WTC11 (cell line): Measurements from ENCODE around the gene FMOD.

Experiments
- ARID4B ChIP-seq: sonication (generic); formaldehyde crosslinking; IDR thresholded peaks from 2 replicates; pipeline ENCODE4 v1.8.0; 2023; ENCODE audit warnings: missing genetic modification reagents, mild to moderate bottlenecking, borderline replicate concordance
- ATF1 ChIP-seq: sonication (generic); formaldehyde crosslinking; IDR thresholded peaks from 2 replicates; pipeline ENCODE4 v1.8.1; 2023; ENCODE audit warnings: mild to moderate bottlenecking, moderate library complexity, missing genetic modification reagents
- CTCF ChIP-seq: fragments of 200-600 bp; IDR thresholded peaks from 2 replicates; pipeline ENCODE4 v1.8.0; 2022; ENCODE audit warnings: antibody characterized with exemption
- GTF2I ChIP-seq: fragments of 250-450 bp; sonication (Bioruptor Pico); conservative IDR thresholded peaks from 2 replicates; pipeline ENCODE4 v1.4.0; 2021; ENCODE audit warnings: mild to moderate bottlenecking
- JUN ChIP-seq: sonication (generic); formaldehyde crosslinking; IDR thresholded peaks from 2 replicates; pipeline ENCODE4 v1.8.0; 2023; ENCODE audit warnings: mild to moderate bottlenecking, missing genetic modification reagents
- TEAD4 ChIP-seq: sonication (generic); formaldehyde crosslinking; IDR thresholded peaks from 2 replicates; pipeline ENCODE4 v1.8.0; 2022; ENCODE audit warnings: mild to moderate bottlenecking, missing genetic modification reagents
- ZNF232 ChIP-seq: sonication (generic); formaldehyde crosslinking; IDR thresholded peaks from 2 replicates; pipeline ENCODE4 v1.8.0; 2022; ENCODE audit warnings: mild to moderate bottlenecking, missing genetic modification reagents
- ZNF281 ChIP-seq: sonication (generic); formaldehyde crosslinking; IDR thresholded peaks from 2 replicates; pipeline ENCODE4 v1.8.0; 2023; ENCODE audit warnings: mild to moderate bottlenecking, missing genetic modification reagents
- TF ChIP-seq, protein P1 (sequence below): sonication (generic); formaldehyde crosslinking; conservative IDR thresholded peaks from 2 replicates; pipeline ENCODE4 v1.8.1; 2022; ENCODE audit warnings: mild to moderate bottlenecking, missing genetic modification reagents
- TF ChIP-seq, protein P2 (sequence below): fragments of 250-450 bp; sonication (Bioruptor Pico); IDR thresholded peaks from 2 replicates; pipeline ENCODE4 v2.1.2; 2022; ENCODE audit warnings: mild to moderate bottlenecking, moderate library complexity

- TF ChIP-seq ATF1 (no peak), CTCF (peak; percentile 84), GTF2I (CRISPR knock-in tag) (no peak), ZNF281 (CRISPR knock-in tag) (no peak), ZNF232 (CRISPR knock-in tag) (no peak), ARID4B (CRISPR knock-in tag) (no peak), JUN (CRISPR knock-in tag) (no peak), TEAD4 (CRISPR knock-in tag) (no peak)
- TF ChIP-seq, protein P1, sequence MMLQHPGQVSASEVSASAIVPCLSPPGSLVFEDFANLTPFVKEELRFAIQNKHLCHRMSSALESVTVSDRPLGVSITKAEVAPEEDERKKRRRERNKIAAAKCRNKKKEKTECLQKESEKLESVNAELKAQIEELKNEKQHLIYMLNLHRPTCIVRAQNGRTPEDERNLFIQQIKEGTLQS (CRISPR knock-in tag), result no peak
- TF ChIP-seq, protein P2, sequence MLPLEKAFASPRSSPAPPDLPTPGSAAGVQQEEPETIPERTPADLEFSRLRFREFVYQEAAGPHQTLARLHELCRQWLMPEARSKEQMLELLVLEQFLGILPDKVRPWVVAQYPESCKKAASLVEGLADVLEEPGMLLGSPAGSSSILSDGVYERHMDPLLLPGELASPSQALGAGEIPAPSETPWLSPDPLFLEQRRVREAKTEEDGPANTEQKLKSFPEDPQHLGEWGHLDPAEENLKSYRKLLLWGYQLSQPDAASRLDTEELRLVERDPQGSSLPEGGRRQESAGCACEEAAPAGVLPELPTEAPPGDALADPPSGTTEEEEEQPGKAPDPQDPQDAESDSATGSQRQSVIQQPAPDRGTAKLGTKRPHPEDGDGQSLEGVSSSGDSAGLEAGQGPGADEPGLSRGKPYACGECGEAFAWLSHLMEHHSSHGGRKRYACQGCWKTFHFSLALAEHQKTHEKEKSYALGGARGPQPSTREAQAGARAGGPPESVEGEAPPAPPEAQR (CRISPR knock-in tag), result no peak
These were observed 8.6 kb downstream of the FMOD start for GRCh38 chr1:203342192-203342940.
